Measurements from ENCODE around the gene BYSL. TPM values are rescaled to one million over a fixed set of nuclear protein-coding genes. Genes with fewer than 3 reads are reported as not detected.

Gene BYSL
- total and polyA plus RNA-seq, 9 of the 15 experiments (the other 6 are each of a cell fraction or from before 2014, with no cell fraction given): 22.2 to 92.3 (median 53.4) TPM

GRCh38 chr6:41901882-41902519 lies 19.3 kb upstream of the BYSL start (continued):
- TF ChIP-seq RBM39 (optimal IDR thresholded peaks at IDR 0.05; ENCODE audit: low read depth, low read length): no peak
- TF ChIP-seq CHD7 (IDR thresholded peaks at IDR 0.05; ENCODE audit: low read depth, low read length): no peak
- TF ChIP-seq ZNF764 (CRISPR knock-in tag; IDR thresholded peaks at IDR 0.05; ENCODE audit: low read depth): peak; percentile 77; the same call in 1 of the 2 replicates
- TF ChIP-seq SMARCC2 (IDR thresholded peaks at IDR 0.05; ENCODE audit: low read depth): no peak
- TF ChIP-seq THRB (CRISPR knock-in tag; conservative IDR thresholded peaks at IDR 0.05): 0 out of 2 replicates have a peak, but pooled peaks have one; percentile 45
- no peak for TF ChIP-seq PREB (CRISPR knock-in tag; IDR thresholded peaks at IDR 0.05)
- 0 out of 2 replicates have a peak, but pooled peaks have one; percentile 18 for TF ChIP-seq ZNF384 (IDR thresholded peaks at IDR 0.05; ENCODE audit: low read depth, low read length)
- no peak for TF ChIP-seq NFIC (IDR thresholded peaks at IDR 0.05)
- TF ChIP-seq ZNF436 (CRISPR knock-in tag; IDR thresholded peaks at IDR 0.05): no peak
- TF ChIP-seq MCM3 (IDR thresholded peaks at IDR 0.05): no peak
- no peak for TF ChIP-seq MCM5 (IDR thresholded peaks at IDR 0.05; ENCODE audit: low read depth)
- peak; percentile 87 for TF ChIP-seq SMC3 (conservative IDR thresholded peaks at IDR 0.05; ENCODE audit: insufficient read depth, low read depth, low read length)
- no peak for TF ChIP-seq CCAR2 (IDR thresholded peaks at IDR 0.05; ENCODE audit: low read depth, low read length)
- TF ChIP-seq MYBL2 (IDR thresholded peaks at IDR 0.05; ENCODE audit: low read depth): no peak
- no peak for TF ChIP-seq MYBL2 (CRISPR knock-in tag; IDR thresholded peaks at IDR 0.05; ENCODE audit: borderline replicate concordance)
